ENCODE data around the gene MYBBP1A.
A peak's percentile ranks its signal among the peaks of the same experiment; 100 is the strongest.

GRCh38 chr17:4598776-4599504, 43.8 kb upstream of the MYBBP1A start:
- TF ChIP-seq, protein P1, sequence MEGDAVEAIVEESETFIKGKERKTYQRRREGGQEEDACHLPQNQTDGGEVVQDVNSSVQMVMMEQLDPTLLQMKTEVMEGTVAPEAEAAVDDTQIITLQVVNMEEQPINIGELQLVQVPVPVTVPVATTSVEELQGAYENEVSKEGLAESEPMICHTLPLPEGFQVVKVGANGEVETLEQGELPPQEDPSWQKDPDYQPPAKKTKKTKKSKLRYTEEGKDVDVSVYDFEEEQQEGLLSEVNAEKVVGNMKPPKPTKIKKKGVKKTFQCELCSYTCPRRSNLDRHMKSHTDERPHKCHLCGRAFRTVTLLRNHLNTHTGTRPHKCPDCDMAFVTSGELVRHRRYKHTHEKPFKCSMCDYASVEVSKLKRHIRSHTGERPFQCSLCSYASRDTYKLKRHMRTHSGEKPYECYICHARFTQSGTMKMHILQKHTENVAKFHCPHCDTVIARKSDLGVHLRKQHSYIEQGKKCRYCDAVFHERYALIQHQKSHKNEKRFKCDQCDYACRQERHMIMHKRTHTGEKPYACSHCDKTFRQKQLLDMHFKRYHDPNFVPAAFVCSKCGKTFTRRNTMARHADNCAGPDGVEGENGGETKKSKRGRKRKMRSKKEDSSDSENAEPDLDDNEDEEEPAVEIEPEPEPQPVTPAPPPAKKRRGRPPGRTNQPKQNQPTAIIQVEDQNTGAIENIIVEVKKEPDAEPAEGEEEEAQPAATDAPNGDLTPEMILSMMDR (IDR thresholded peaks at IDR 0.05): no peak
- TF ChIP-seq EP300 (IDR thresholded peaks at IDR 0.05; ENCODE audit: low read depth) (no peak), POLR2A (IDR thresholded peaks at IDR 0.05) (no peak), POLR2AphosphoS5 (IDR thresholded peaks at IDR 0.05) (peak in 1 of 3 donors; percentile 34)
